Stimulated activated naive CD4-positive, alpha-beta T cell treated with Interleukin-2 at 50 U/mL for 16 hours (primary cell): ENCODE measurements around the gene OR7G2.
"Not testable (repeated sequence)": the region's sequence is repeated elsewhere in the genome, so short reads cannot be mapped to it uniquely, and the experiment has no call there.

Experiments used
- DNase-seq: peaks from one replicate; lab custom pipeline; 2025; lab: John Stamatoyannopoulos, UW

OR7G2 gene

GRCh38 chr19:9073806-9074205 lies 33.5 kb downstream of the OR7G2 start:
- no peak for DNase-seq

GRCh38 chr19:9071720-9072119 lies 35.6 kb downstream of the OR7G2 start:
- not testable (repeated sequence) for DNase-seq

GRCh38 chr19:9070066-9070465 lies 37.2 kb downstream of the OR7G2 start:
- no peak for DNase-seq

GRCh38 chr19:9065457-9066014 lies 41.7 kb downstream of the OR7G2 start:
- no peak for DNase-seq

- DNase-seq = no peak
These were observed 45.4 kb downstream of the OR7G2 start for GRCh38 chr19:9061879-9062278.

GRCh38 chr19:9060564-9061340 lies 46.5 kb downstream of the OR7G2 start:
- no peak for DNase-seq

- DNase-seq = no peak
These were observed 48.2 kb downstream of the OR7G2 start for GRCh38 chr19:9058905-9059667.

GRCh38 chr19:9057505-9058258 lies 49.6 kb downstream of the OR7G2 start:
- DNase-seq = no peak

GRCh38 chr19:9056131-9056530 lies 51.1 kb downstream of the OR7G2 start:
- DNase-seq = not testable (repeated sequence)

- DNase-seq = no peak
These were observed 52.5 kb downstream of the OR7G2 start for GRCh38 chr19:9054765-9055164.

GRCh38 chr19:9054207-9054606 lies 53.1 kb downstream of the OR7G2 start:
- DNase-seq = no peak

- DNase-seq = not testable (repeated sequence)
These were observed 53.6 kb downstream of the OR7G2 start for GRCh38 chr19:9053674-9054073.

- DNase-seq = no peak
These were observed 54.4 kb downstream of the OR7G2 start for GRCh38 chr19:9052894-9053293.
